A549 (cell line): Measurements from ENCODE around the gene NUMA1.

Experiments used
- ATOH8 ChIP-seq: fragments of 250-450 bp; sonication (Bioruptor Pico); IDR thresholded peaks from 2 replicates; pipeline ENCODE4 v1.5.0; 2020; ENCODE audit warnings: low read depth, mild to moderate bottlenecking, moderate library complexity
- CEBPB ChIP-seq, 2 experiments: fragments of >200 bp in 1 of 2; sonication (Bioruptor Twin) in 1 of 2; formaldehyde crosslinking in 1 of 2; IDR thresholded peaks; 2 replicates each; pipeline ENCODE4 v1.6.1; 2012 to 2016
- CTCF ChIP-seq: fragments of >200 bp; sonication (Bioruptor Twin); formaldehyde crosslinking; IDR thresholded peaks from 3 replicates; pipeline ENCODE4 v1.5.1; 2016
- EHF ChIP-seq: fragments of 250-450 bp; sonication (Bioruptor Pico); IDR thresholded peaks from 2 replicates; pipeline ENCODE4 v1.5.0; 2020; ENCODE audit warnings: mild to moderate bottlenecking
- EHMT2 ChIP-seq: fragments of 200-600 bp; sonication (generic); IDR thresholded peaks from 2 replicates; pipeline ENCODE4 v1.6.1; 2016; ENCODE audit warnings: antibody characterized with exemption, low read depth, mild to moderate bottlenecking, moderate library complexity
- EP300 ChIP-seq, 2 experiments: fragments of >200 bp; sonication (Bioruptor Twin); formaldehyde crosslinking; IDR thresholded peaks; 2 replicates in 1 of 2; 3 replicates in 1 of 2; pipeline ENCODE4 v1.6.1; 2016 to 2017
- HEYL ChIP-seq: fragments of 250-450 bp; sonication (Bioruptor Pico); IDR thresholded peaks from 2 replicates; pipeline ENCODE4 v1.8.0; 2021; ENCODE audit warnings: mild to moderate bottlenecking, moderate library complexity
- MAX ChIP-seq: IDR thresholded peaks from 2 replicates; pipeline ENCODE4 v1.6.1; 2012
- NR3C1 ChIP-seq: fragments of >200 bp; sonication (Bioruptor Twin); formaldehyde crosslinking; IDR thresholded peaks from 3 replicates; pipeline ENCODE4 v1.6.1; 2017
- POLR2A ChIP-seq: IDR thresholded peaks from 2 replicates; pipeline ENCODE4 v1.6.1; 2012; ENCODE audit warnings: mild to moderate bottlenecking, low read length
- RCOR1 ChIP-seq: fragments of 150-350 bp; IDR thresholded peaks from 2 replicates; pipeline ENCODE4 v1.6.1; 2014; ENCODE audit warnings: antibody characterized with exemption, low read length, low read depth
- TP53 ChIP-seq: fragments of 250-450 bp; sonication (Bioruptor Pico); IDR thresholded peaks from 2 replicates; pipeline ENCODE4 v1.5.0; 2021; ENCODE audit warnings: mild to moderate bottlenecking, moderate library complexity
- TF ChIP-seq, protein P1 (sequence below): IDR thresholded peaks from 2 replicates; pipeline ENCODE4 v1.6.1; 2012; ENCODE audit warnings: low read depth, borderline replicate concordance

- TF ChIP-seq CEBPB (IDR thresholded peaks at IDR 0.05) (no peak), TP53 (no peak), CTCF (no peak), ATOH8 (CRISPR knock-in tag) (no peak), MAX (no peak), EHMT2 (no peak), POLR2A (no peak), HEYL (CRISPR knock-in tag) (no peak), NR3C1 (no peak), EP300 (IDR thresholded peaks at IDR 0.05) (no peak), RCOR1 (no peak), EHF (CRISPR knock-in tag) (no peak)
- TF ChIP-seq, protein P1, sequence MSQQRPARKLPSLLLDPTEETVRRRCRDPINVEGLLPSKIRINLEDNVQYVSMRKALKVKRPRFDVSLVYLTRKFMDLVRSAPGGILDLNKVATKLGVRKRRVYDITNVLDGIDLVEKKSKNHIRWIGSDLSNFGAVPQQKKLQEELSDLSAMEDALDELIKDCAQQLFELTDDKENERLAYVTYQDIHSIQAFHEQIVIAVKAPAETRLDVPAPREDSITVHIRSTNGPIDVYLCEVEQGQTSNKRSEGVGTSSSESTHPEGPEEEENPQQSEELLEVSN = no peak
Measured at GRCh38 chr11:72102631-72102945, 22.2 kb upstream of the NUMA1 start.
